Ovary (tissue), 3 donors: ENCODE data around the gene SSBP4.

Experiments
- CTCF ChIP-seq, 3 donors: fragments of 450-650 bp in 2 of 3; fragments of 200-600 bp in 1 of 3; IDR thresholded peaks; one replicate each; pipeline versions ENCODE4 v1.5.1 to v1.8.0; 2016 to 2022; ENCODE audit warnings: antibody characterized with exemption in 3 of 3, mild to moderate bottlenecking in 1 of 3
- POLR2A ChIP-seq: fragments of 450-650 bp; IDR thresholded peaks from one replicate; pipeline ENCODE4 v1.6.1; 2017; ENCODE audit warnings: antibody characterized with exemption, mild to moderate bottlenecking, moderate library complexity
- donor health status: DM: no; HTN: no; CAD: no.

- TF ChIP-seq CTCF (IDR thresholded peaks at IDR 0.05) (no peak), POLR2A (no peak)
Observed at GRCh38 chr19:18467978-18468377, 48.8 kb downstream of the SSBP4 start.
